HPDE6-E6E7 (cell line): Measurements from ENCODE around the gene PXDN.
"Not testable (repeated sequence)": the region's sequence is repeated elsewhere in the genome, so short reads cannot be mapped to it uniquely, and the experiment has no call there.

Source experiments
- DNase-seq: peaks from one replicate; pipeline ENCODE4 v3.0.0; 2011; ENCODE audit warnings: missing footprints; ENCODE audit errors: extremely low spot score

Gene PXDN

GRCh38 chr2:1685078-1685956 is 59.0 kb downstream of the PXDN start:
- DNase-seq = no peak

- no peak for DNase-seq
Observed at GRCh38 chr2:1683297-1683696, 61.0 kb downstream of the PXDN start.

GRCh38 chr2:1682181-1682440 is 62.2 kb downstream of the PXDN start:
- no peak for DNase-seq

GRCh38 chr2:1681323-1682180 is 62.8 kb downstream of the PXDN start:
- no peak for DNase-seq

GRCh38 chr2:1681017-1681318 is 63.3 kb downstream of the PXDN start:
- no peak for DNase-seq

GRCh38 chr2:1680222-1681016 is 63.9 kb downstream of the PXDN start:
- no peak for DNase-seq

- not testable (repeated sequence) for DNase-seq
Observed at GRCh38 chr2:1679488-1680039, 64.8 kb downstream of the PXDN start.

- not testable (repeated sequence) for DNase-seq
Observed at GRCh38 chr2:1679065-1679464, 65.2 kb downstream of the PXDN start.

- DNase-seq = no peak
Observed at GRCh38 chr2:1678609-1679008, 65.7 kb downstream of the PXDN start.

- DNase-seq = no peak
Observed at GRCh38 chr2:1677821-1678165, 66.5 kb downstream of the PXDN start.

- DNase-seq = no peak
Observed at GRCh38 chr2:1676913-1677820, 67.1 kb downstream of the PXDN start.

GRCh38 chr2:1676091-1676912 is 68.0 kb downstream of the PXDN start:
- DNase-seq = no peak

GRCh38 chr2:1675633-1676032 is 68.7 kb downstream of the PXDN start:
- DNase-seq = peak; percentile 97

GRCh38 chr2:1674766-1675397 is 69.4 kb downstream of the PXDN start:
- no peak for DNase-seq

- no peak for DNase-seq
Observed at GRCh38 chr2:1674276-1674675, 70.0 kb downstream of the PXDN start.

GRCh38 chr2:1673160-1673944 is 71.0 kb downstream of the PXDN start:
- DNase-seq = no peak

- DNase-seq = no peak
Observed at GRCh38 chr2:1672738-1673137, 71.6 kb downstream of the PXDN start.

GRCh38 chr2:1671916-1672315 is 72.4 kb downstream of the PXDN start:
- DNase-seq = no peak

GRCh38 chr2:1670636-1671035 is 73.7 kb downstream of the PXDN start:
- no peak for DNase-seq
